ENCODE data around the gene MAFB. TPM values are rescaled to one million over a fixed set of nuclear protein-coding genes. Genes with fewer than 3 reads are reported as not detected.

The MAFB gene
- total RNA-seq, 2 experiments from 2014 or later, result not detected

DNA sequence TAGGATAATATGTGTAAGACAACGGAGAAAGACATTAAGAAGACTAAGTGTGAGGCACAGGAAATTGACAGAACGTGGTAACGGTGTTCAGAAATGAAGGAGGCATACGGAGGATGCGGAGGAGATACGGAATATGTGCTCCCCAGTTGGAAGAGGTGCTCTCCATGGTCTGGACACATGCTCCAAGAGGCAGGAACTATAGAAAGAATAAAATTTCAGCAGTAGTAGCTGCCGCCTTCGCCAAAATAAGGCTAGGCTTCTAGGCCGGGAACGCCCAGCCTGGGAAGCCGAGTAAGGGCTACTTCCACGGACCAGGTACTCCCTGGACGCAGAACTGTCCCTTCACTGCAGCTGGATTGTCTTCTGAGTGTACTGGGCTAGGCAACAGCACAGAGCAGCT lies 7.4 kb downstream of the MAFB start:
- H3K79me2 ChIP-seq (ENCODE audit: insufficient read depth, low read depth, low read length), result no peaks in the 10 kb centered on the region
- intact Hi-C loops (cut with micrococcal nuclease; ENCODE audit: unreplicated experiment), result no loop called here
- no peak for TF ChIP-seq EZH2phosphoT487 (IDR thresholded peaks at IDR 0.05; ENCODE audit: borderline replicate concordance, low read depth, low read length)
- no peak overlapping the region for H3K4me3 ChIP-seq (ENCODE audit: low read depth, low read length, poor library complexity, severe bottlenecking)
- no peaks in the 10 kb centered on the region for H4K20me1 ChIP-seq (ENCODE audit: insufficient read depth, low read length)
- H2AFZ ChIP-seq (ENCODE audit: low read length), result no peak overlapping the region
- no peaks in the 10 kb centered on the region for H3K9me2 ChIP-seq (ENCODE audit: insufficient read depth, low read length)
- ChIA-PET POLR2A (no interaction called here), CTCF (ENCODE audit: unreplicated experiment) (no interaction called here)
- no peak for DNase-seq (ENCODE audit: low spot score)
- no peaks in the 10 kb centered on the region for H3K36me3 ChIP-seq (ENCODE audit: insufficient read depth, low read length)
- H3K4me1 ChIP-seq (ENCODE audit: insufficient read depth, low read length, poor library complexity, severe bottlenecking), result no peaks in the 10 kb centered on the region
- H3K9me3 ChIP-seq (ENCODE audit: low read length), result no peaks in the 10 kb centered on the region
- H3K4me2 ChIP-seq (ENCODE audit: low read length), result no peak overlapping the region
- H3K27ac ChIP-seq (ENCODE audit: low read depth, low read length, poor library complexity, severe bottlenecking), result no peak overlapping the region
- BruUV-seq (replicated peaks), result no TSS peak

DNA sequence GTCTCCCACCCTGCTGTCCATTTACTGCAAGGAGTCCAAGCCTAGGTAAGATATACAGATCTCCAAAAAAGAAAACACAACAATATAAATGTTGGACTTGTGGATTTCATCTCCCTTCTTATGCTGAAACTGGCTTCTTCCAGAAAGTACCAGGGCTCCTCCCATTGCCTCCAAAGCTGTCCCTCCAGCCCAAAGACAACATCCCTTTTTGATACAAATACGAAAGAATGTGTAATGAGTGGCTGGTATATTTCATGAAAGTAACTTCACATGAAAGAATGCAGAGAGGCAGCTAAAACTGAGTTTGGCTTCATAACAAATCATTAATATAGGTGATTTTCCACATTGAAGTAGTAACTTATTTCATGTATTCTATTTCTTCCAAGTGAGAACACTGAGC lies 7.9 kb downstream of the MAFB start:
- TF ChIP-seq EZH2phosphoT487 (IDR thresholded peaks at IDR 0.05; ENCODE audit: borderline replicate concordance, low read depth, low read length), result no peak
- TF ChIP-seq, protein P1, sequence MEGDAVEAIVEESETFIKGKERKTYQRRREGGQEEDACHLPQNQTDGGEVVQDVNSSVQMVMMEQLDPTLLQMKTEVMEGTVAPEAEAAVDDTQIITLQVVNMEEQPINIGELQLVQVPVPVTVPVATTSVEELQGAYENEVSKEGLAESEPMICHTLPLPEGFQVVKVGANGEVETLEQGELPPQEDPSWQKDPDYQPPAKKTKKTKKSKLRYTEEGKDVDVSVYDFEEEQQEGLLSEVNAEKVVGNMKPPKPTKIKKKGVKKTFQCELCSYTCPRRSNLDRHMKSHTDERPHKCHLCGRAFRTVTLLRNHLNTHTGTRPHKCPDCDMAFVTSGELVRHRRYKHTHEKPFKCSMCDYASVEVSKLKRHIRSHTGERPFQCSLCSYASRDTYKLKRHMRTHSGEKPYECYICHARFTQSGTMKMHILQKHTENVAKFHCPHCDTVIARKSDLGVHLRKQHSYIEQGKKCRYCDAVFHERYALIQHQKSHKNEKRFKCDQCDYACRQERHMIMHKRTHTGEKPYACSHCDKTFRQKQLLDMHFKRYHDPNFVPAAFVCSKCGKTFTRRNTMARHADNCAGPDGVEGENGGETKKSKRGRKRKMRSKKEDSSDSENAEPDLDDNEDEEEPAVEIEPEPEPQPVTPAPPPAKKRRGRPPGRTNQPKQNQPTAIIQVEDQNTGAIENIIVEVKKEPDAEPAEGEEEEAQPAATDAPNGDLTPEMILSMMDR (conservative IDR thresholded peaks at IDR 0.05; ENCODE audit: low read length), result no peak
- Histone ChIP-seq H3K9me3 (ENCODE audit: low read length) (no peaks in the 10 kb centered on the region), H3K4me1 (ENCODE audit: insufficient read depth, low read length, poor library complexity, severe bottlenecking) (no peaks in the 10 kb centered on the region), H3K4me3 (ENCODE audit: low read depth, low read length, poor library complexity, severe bottlenecking) (no peak overlapping the region), H3K4me2 (ENCODE audit: low read length) (no peak overlapping the region), H3K9me2 (ENCODE audit: insufficient read depth, low read length) (no peaks in the 10 kb centered on the region), H3K79me2 (ENCODE audit: insufficient read depth, low read depth, low read length) (no peaks in the 10 kb centered on the region), H4K20me1 (ENCODE audit: insufficient read depth, low read length) (no peaks in the 10 kb centered on the region), H3K27ac (ENCODE audit: low read depth, low read length, poor library complexity, severe bottlenecking) (no peak overlapping the region), H2AFZ (ENCODE audit: low read length) (no peak overlapping the region), H3K36me3 (ENCODE audit: insufficient read depth, low read length) (no peaks in the 10 kb centered on the region)
- no TSS peak for BruUV-seq (replicated peaks)
- POLR2A ChIA-PET, result no interaction called here
- DNase-seq (ENCODE audit: low spot score), result no peak
- CTCF ChIA-PET (ENCODE audit: unreplicated experiment), result no interaction called here
- intact Hi-C loops (cut with micrococcal nuclease; ENCODE audit: unreplicated experiment), result no loop called here

DNA sequence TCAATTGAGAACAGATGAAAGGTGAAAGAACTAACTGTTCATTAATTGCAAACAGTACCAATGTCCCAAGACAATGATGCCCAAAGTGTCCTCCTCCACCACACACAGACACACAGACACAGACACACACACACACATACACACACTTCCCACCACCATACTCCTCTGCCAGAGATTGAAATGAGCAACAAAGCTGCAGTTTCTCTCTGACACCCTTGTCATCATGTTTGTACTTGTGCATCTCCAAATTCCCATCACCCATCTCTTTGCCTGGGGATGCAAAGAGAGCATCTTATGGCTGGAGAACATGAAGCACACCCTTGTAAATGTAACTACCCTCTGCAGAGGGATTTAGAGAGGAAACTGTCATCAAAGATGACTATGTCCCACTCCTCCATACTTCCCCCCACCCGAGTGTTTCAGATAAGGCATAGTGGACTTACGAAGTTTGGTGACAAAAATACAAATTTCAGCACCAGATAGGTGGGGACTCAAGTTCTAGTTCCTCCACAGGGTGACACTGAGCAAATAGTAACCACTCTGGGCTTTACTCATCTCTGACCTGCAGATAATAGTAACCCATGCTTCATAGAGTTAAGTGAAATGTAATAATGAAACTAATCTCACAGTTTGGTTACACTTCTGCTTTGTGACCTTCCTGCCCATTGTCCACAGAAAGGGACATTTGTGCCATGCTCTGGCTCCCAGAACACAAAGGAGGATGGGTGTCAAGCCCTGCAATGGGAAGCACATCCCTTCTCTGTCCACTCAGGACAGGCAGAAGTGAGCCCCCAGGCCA lies 8.7 kb downstream of the MAFB start:
- CTCF ChIA-PET (ENCODE audit: unreplicated experiment), result no interaction called here
- BruUV-seq (replicated peaks), result no TSS peak
- no peak overlapping the region for H3K4me2 ChIP-seq (ENCODE audit: low read length)

More for the DNA sequence above, 8.7 kb downstream of the MAFB start:
- no peak overlapping the region for H3K27ac ChIP-seq (ENCODE audit: low read depth, low read length, poor library complexity, severe bottlenecking)
- POLR2A ChIA-PET, result interaction anchor here (0.5 kb wide), 1 partner anchor 384 kb away, joined by 3 read pairs; no protein-coding TSS in a partner anchor
- DNase-seq (ENCODE audit: low spot score), result no peak
- H3K79me2 ChIP-seq (ENCODE audit: insufficient read depth, low read depth, low read length), result no peaks in the 10 kb centered on the region
- no peaks in the 10 kb centered on the region for H4K20me1 ChIP-seq (ENCODE audit: insufficient read depth, low read length)
- no peaks in the 10 kb centered on the region for H3K4me1 ChIP-seq (ENCODE audit: insufficient read depth, low read length, poor library complexity, severe bottlenecking)
- H3K36me3 ChIP-seq (ENCODE audit: insufficient read depth, low read length), result no peaks in the 10 kb centered on the region
- H3K4me3 ChIP-seq (ENCODE audit: low read depth, low read length, poor library complexity, severe bottlenecking), result no peak overlapping the region
- intact Hi-C loops (cut with micrococcal nuclease; ENCODE audit: unreplicated experiment), result no loop called here
- no peak overlapping the region for H2AFZ ChIP-seq (ENCODE audit: low read length)
- no peaks in the 10 kb centered on the region for H3K9me3 ChIP-seq (ENCODE audit: low read length)
- TF ChIP-seq, protein P1 (conservative IDR thresholded peaks at IDR 0.05; ENCODE audit: low read length), result no peak
- TF ChIP-seq EZH2phosphoT487 (IDR thresholded peaks at IDR 0.05; ENCODE audit: borderline replicate concordance, low read depth, low read length), result no peak
- H3K9me2 ChIP-seq (ENCODE audit: insufficient read depth, low read length), result no peaks in the 10 kb centered on the region
